Activated T-cell treated with anti-CD3 and anti-CD28 coated beads for 1 hour (primary cell): ENCODE data around the gene RBMY1B.
"Not testable (repeated sequence)": the region's sequence is repeated elsewhere in the genome, so short reads cannot be mapped to it uniquely, and the experiment has no call there.

Experiments used
- DNase-seq: peaks from one replicate; pipeline ENCODE4 v3.0.0-alpha.2; 2020; ENCODE audit warnings: low read depth

The RBMY1B gene

GRCh38 chrY:21511038-21511437 is at the start of gene RBMY1B:
RBMY1B (plus strand) TSS chrY:21511338; CDS start chrY:21513351, 2,013 bp downstream.
- DNase-seq, result not testable (repeated sequence)

- DNase-seq, result not testable (repeated sequence)
These were observed 48.2 kb upstream of the RBMY1B start for GRCh38 chrY:21462915-21463314.

- no peak for DNase-seq
These were observed 28.2 kb upstream of the RBMY1B start for GRCh38 chrY:21482967-21483366.

GRCh38 chrY:21534579-21534978 is 23.4 kb downstream of the RBMY1B start, which contains the start of gene RBMY1A1:
RBMY1A1 (plus strand) TSS chrY:21534879; CDS start chrY:21536892, 2,013 bp downstream.
- not testable (repeated sequence) for DNase-seq

GRCh38 chrY:21559316-21559984 is 48.3 kb downstream of the RBMY1B start:
- not testable (repeated sequence) for DNase-seq
